ENCODE measurements around the gene PTCH2. TPM values are rescaled to one million over a fixed set of nuclear protein-coding genes. Genes with fewer than 3 reads are reported as not detected.

Gene PTCH2
- total RNA-seq, 1 experiment from 2014 or later, result not detected

GRCh38 chr1:44828003-44828651 lies 14.9 kb downstream of the PTCH2 start:
- DNase-seq (no peak), ATAC-seq (no peak)
- Histone ChIP-seq H3K9me3 (ENCODE audit: low read length) (no peaks in the 10 kb centered on the region), H3K27me3 (ENCODE audit: low read length) (no peaks in the 10 kb centered on the region), H3K4me1 (ENCODE audit: insufficient read depth, low read length) (no peaks in the 10 kb centered on the region), H3K79me2 (ENCODE audit: low read length) (no peaks in the 10 kb centered on the region), H2AFZ (ENCODE audit: low read length) (no peak overlapping the region), H3K27ac (ENCODE audit: low read length) (no peak overlapping the region), H3F3A (ENCODE audit: low read length, unreplicated experiment) (no peaks in the 10 kb centered on the region), H3K36me3 (ENCODE audit: low read depth, low read length) (no peaks in the 10 kb centered on the region), H3K4me3 (ENCODE audit: low read length) (no peak overlapping the region), H3K9me2 (replicated peaks; ENCODE audit: low read length) (no peaks in the 10 kb centered on the region), H3K9ac (ENCODE audit: low read length) (no peak overlapping the region), H4K20me1 (ENCODE audit: low read length) (no peaks in the 10 kb centered on the region), H3K4me2 (ENCODE audit: low read length) (no peak overlapping the region)
- ChIA-PET CTCF (no interaction called here), POLR2A (ENCODE audit: unreplicated experiment) (interaction anchor here (0.6 kb wide), 1 partner anchor 1424 kb away, joined by 4 read pairs; no protein-coding TSS in a partner anchor)
- intact Hi-C loops (cut with micrococcal nuclease), result no loop called here
- no peak for TF ChIP-seq EZH2 (IDR thresholded peaks at IDR 0.05; ENCODE audit: low read length, unreplicated experiment)
- TF ChIP-seq CTCF (conservative IDR thresholded peaks at IDR 0.05; ENCODE audit: low read depth, low read length), result no peak
- no peak for TF ChIP-seq EZH2phosphoT487 (IDR thresholded peaks at IDR 0.05; ENCODE audit: borderline replicate concordance, low read length)
- BruUV-seq (replicated peaks), result no TSS peak

- TF ChIP-seq CTCF (conservative IDR thresholded peaks at IDR 0.05; ENCODE audit: low read depth, low read length) (no peak), EZH2phosphoT487 (IDR thresholded peaks at IDR 0.05; ENCODE audit: borderline replicate concordance, low read length) (no peak), EZH2 (IDR thresholded peaks at IDR 0.05; ENCODE audit: low read length, unreplicated experiment) (no peak)
- Histone ChIP-seq H4K20me1 (ENCODE audit: low read length) (no peaks in the 10 kb centered on the region), H3K4me2 (ENCODE audit: low read length) (no peak overlapping the region), H3K4me1 (ENCODE audit: insufficient read depth, low read length) (no peaks in the 10 kb centered on the region), H3K27ac (ENCODE audit: low read length) (no peak overlapping the region), H3K79me2 (ENCODE audit: low read length) (no peaks in the 10 kb centered on the region), H2AFZ (ENCODE audit: low read length) (no peak overlapping the region), H3F3A (ENCODE audit: low read length, unreplicated experiment) (no peaks in the 10 kb centered on the region), H3K27me3 (ENCODE audit: low read length) (no peaks in the 10 kb centered on the region), H3K36me3 (ENCODE audit: low read depth, low read length) (no peaks in the 10 kb centered on the region), H3K4me3 (ENCODE audit: low read length) (no peak overlapping the region), H3K9me3 (ENCODE audit: low read length) (no peaks in the 10 kb centered on the region), H3K9me2 (replicated peaks; ENCODE audit: low read length) (no peaks in the 10 kb centered on the region), H3K9ac (ENCODE audit: low read length) (no peak overlapping the region)
- ChIA-PET CTCF (no interaction called here), POLR2A (ENCODE audit: unreplicated experiment) (interaction anchor here (0.6 kb wide), 1 partner anchor 1424 kb away, joined by 4 read pairs; no protein-coding TSS in a partner anchor)
- no peak for DNase-seq
- BruUV-seq (replicated peaks), result no TSS peak
- no peak for ATAC-seq
- intact Hi-C loops (cut with micrococcal nuclease), result no loop called here
Measured at GRCh38 chr1:44827197-44828002, 15.7 kb downstream of the PTCH2 start.
